ENCODE measurements around the gene A4GALT. TPM values are rescaled to one million over a fixed set of nuclear protein-coding genes. Genes with fewer than 3 reads are reported as not detected.

Gene A4GALT
- total RNA-seq, 2 donors from 2014 or later: 3.1 to 6.9 TPM

GRCh38 chr22:42648368-42649245, 72.1 kb downstream of the A4GALT start:
- 0 to 1% methylated on average over 13 to 40 of the region's 49 CpGs for WGBS, 2 donors
- Histone ChIP-seq H3K36me3 (replicated peaks in 1 of 2; ENCODE audit: insufficient read depth in 1 of 2, low read depth in 2 of 2) (no peaks in the 10 kb centered on the region), H3K4me3 (peak overlapping the region; percentile 55 to 86), H3K27ac (peak overlapping the region; percentile 90 to 96 (median 94)), H3K27me3 (no peaks in the 10 kb centered on the region), H3K9me3 (no peaks in the 10 kb centered on the region), H3K4me1 (peaks cover 60% of the 10 kb centered on the region)
- intact Hi-C loops (cut with DNase I): no loop called here
- TF ChIP-seq POLR2A (IDR thresholded peaks at IDR 0.05): peak in 2 of 3 donors; percentile 55 to 63
- no peak for TF ChIP-seq CTCF (IDR thresholded peaks at IDR 0.05)
- DNase-seq (peak; percentile 78 to 88 (median 84)), ATAC-seq (peak; percentile 61)

- ATAC-seq (no peak), DNase-seq (no peak)
- Histone ChIP-seq H3K27me3 (no peaks in the 10 kb centered on the region), H3K4me3 (no peak overlapping the region), H3K36me3 (replicated peaks in 1 of 2; ENCODE audit: insufficient read depth in 1 of 2, low read depth in 2 of 2) (no peaks in the 10 kb centered on the region), H3K27ac (peak overlapping the region; percentile 90 to 96 (median 94)), H3K4me1 (peaks cover 63% of the 10 kb centered on the region), H3K9me3 (no peaks in the 10 kb centered on the region)
- TF ChIP-seq POLR2A (IDR thresholded peaks at IDR 0.05): no peak
- TF ChIP-seq CTCF (IDR thresholded peaks at IDR 0.05): no peak
- 23 to 41% methylated on average over 2 to 4 of the region's 4 CpGs for WGBS, 2 donors
- intact Hi-C loops (cut with DNase I): no loop called here
Measured at GRCh38 chr22:42648017-42648367, 72.7 kb downstream of the A4GALT start.

- WGBS, 2 donors: 9 to 17% methylated on average over 7 to 13 of the region's 16 CpGs
- peak; percentile 32 for ATAC-seq
- Histone ChIP-seq H3K27ac (peak overlapping the region; percentile 79 to 96 (median 92)), H3K27me3 (no peaks in the 10 kb centered on the region), H3K9me3 (no peaks in the 10 kb centered on the region), H3K36me3 (replicated peaks in 1 of 2; ENCODE audit: insufficient read depth in 1 of 2, low read depth in 2 of 2) (no peaks in the 10 kb centered on the region), H3K4me3 (no peak overlapping the region), H3K4me1 (peaks cover 72% of the 10 kb centered on the region)
- no peak for TF ChIP-seq POLR2A (IDR thresholded peaks at IDR 0.05)
- TF ChIP-seq CTCF (IDR thresholded peaks at IDR 0.05): no peak
- peak; percentile 63 to 85 (median 82) for DNase-seq
- intact Hi-C loops (cut with DNase I): no loop called here
Measured at GRCh38 chr22:42646569-42647525, 73.8 kb downstream of the A4GALT start.

- no peak for ATAC-seq
- intact Hi-C loops (cut with DNase I): no loop called here
- H3K27ac ChIP-seq: peak overlapping the region; percentile 79 to 96 (median 92)
- H3K27me3 ChIP-seq: no peaks in the 10 kb centered on the region
- TF ChIP-seq CTCF (IDR thresholded peaks at IDR 0.05): no peak
- TF ChIP-seq POLR2A (IDR thresholded peaks at IDR 0.05): no peak
- H3K4me3 ChIP-seq: no peak overlapping the region
- no peaks in the 10 kb centered on the region for H3K36me3 ChIP-seq (replicated peaks in 1 of 2; ENCODE audit: insufficient read depth in 1 of 2, low read depth in 2 of 2)
- no peaks in the 10 kb centered on the region for H3K9me3 ChIP-seq
- 50% methylated on average over 12 of the region's 13 CpGs; no CpG with 5 or more reads in 1 of the 2 donors for WGBS, 2 donors
- DNase-seq: peak in 3 of 4 donors; percentile 30 to 57 (median 54)
- H3K4me1 ChIP-seq: peaks cover 72% of the 10 kb centered on the region
Measured at GRCh38 chr22:42645938-42646568, 74.6 kb downstream of the A4GALT start.
